HG03520 (cell line): ENCODE results near the gene ASB4.
"Not testable (repeated sequence)": the region's sequence is repeated elsewhere in the genome, so short reads cannot be mapped to it uniquely, and the experiment has no call there.

Experiments
- ATAC-seq: cut with Tn5 transposase; IDR thresholded peaks from one replicate; pipeline ENCODE4 v1.9.1; 2021; ENCODE audit warnings: mild to moderate bottlenecking, moderate library complexity; ENCODE audit not compliant: unreplicated experiment

The ASB4 gene

GRCh38 chr7:95550546-95550945 is 64.8 kb downstream of the ASB4 start:
- no peak for ATAC-seq

GRCh38 chr7:95552010-95552926 is 66.5 kb downstream of the ASB4 start:
- not testable (repeated sequence) for ATAC-seq

GRCh38 chr7:95553939-95554338 is 68.2 kb downstream of the ASB4 start:
- no peak for ATAC-seq

- no peak for ATAC-seq
Measured at GRCh38 chr7:95556777-95557176, 71.0 kb downstream of the ASB4 start.

DNA sequence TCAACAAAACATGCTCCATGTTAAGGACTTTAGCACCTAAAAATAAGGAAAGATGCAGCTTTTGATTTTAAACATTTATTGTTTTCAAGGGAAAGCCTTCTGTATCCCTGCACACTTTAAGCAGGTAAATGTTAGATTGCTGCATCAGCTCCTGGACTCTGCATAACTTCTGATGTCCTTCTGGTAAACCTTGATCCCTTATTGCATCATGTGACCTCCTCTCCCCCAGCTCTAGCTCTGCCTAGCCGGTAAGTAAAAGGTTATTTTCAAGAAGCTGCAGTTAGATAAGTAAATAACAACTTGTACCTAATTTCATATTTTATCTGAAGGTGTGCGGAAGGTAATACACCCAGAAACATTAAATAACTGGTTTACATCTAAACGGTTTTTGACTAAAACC is 73.1 kb downstream of the ASB4 start:
- ATAC-seq, result no peak

- ATAC-seq, result no peak
Measured at GRCh38 chr7:95560674-95561073, 74.9 kb downstream of the ASB4 start.

- ATAC-seq, result no peak
Measured at GRCh38 chr7:95569720-95570119, 84.0 kb downstream of the ASB4 start.

GRCh38 chr7:95577137-95577536 is 91.4 kb downstream of the ASB4 start:
- ATAC-seq, result no peak

DNA sequence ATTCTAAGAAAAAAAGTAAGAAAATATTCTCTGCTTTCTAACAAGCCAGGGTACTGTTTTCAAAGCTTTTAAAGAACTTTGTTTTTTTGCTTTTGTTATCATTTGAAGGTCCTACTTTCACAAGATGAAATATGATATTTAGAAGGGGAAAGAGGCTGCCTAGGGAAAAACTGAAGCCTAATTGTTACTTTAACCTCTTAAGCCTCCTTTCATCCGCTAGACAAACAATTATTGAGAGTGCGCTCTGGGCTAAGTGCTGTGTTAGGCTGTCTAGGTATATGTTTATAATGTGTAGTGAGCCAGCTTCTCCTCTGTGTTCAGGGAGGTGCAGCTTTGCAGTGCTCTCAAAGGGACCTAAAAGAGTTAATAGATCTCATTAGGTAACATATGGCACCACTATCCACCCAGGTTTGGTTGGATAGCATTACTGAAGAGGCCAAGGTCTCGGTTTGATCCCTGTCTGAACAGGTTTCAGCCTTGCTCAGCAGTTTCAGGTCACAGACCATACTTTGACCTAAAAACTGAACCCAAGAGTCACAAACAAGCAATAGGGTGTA is 92.6 kb downstream of the ASB4 start:
- ATAC-seq, result no peak

DNA sequence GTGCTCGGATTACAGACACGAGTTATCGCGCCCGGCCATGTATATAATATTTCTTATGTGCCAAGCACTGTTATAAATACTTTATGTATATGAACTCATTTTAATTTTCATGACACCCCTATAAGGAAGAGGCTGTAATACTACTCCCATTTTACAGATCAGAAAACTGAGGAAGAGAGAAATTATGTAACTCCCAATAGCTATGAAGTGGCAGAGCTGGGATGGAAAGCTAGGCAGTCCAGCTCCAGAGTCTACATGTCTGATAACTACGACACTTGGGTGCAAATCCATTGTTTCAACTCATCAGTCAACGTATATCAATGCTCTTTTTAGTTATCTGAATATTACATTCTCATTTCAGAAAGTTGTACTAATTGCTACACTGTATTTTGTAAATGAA is 93.6 kb downstream of the ASB4 start:
- ATAC-seq, result no peak

DNA sequence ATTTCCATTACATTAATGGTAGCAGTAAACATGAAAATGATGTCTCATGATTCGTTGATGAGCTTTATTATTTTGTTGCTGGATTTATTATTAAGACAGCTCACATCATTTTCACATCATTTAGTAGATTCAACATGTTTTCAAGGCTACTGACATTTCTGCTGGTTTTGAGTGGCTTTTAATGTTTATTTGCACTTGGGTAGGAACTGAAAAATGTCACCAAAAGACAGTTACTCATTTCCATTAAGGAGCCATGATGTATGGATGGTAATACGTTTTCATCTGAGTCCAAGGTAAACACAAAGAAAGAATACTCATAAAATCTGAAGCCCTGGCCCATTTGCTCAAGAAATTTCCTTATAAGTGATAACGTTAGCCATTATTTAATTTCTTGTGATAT is 95.7 kb downstream of the ASB4 start:
- no peak for ATAC-seq

DNA sequence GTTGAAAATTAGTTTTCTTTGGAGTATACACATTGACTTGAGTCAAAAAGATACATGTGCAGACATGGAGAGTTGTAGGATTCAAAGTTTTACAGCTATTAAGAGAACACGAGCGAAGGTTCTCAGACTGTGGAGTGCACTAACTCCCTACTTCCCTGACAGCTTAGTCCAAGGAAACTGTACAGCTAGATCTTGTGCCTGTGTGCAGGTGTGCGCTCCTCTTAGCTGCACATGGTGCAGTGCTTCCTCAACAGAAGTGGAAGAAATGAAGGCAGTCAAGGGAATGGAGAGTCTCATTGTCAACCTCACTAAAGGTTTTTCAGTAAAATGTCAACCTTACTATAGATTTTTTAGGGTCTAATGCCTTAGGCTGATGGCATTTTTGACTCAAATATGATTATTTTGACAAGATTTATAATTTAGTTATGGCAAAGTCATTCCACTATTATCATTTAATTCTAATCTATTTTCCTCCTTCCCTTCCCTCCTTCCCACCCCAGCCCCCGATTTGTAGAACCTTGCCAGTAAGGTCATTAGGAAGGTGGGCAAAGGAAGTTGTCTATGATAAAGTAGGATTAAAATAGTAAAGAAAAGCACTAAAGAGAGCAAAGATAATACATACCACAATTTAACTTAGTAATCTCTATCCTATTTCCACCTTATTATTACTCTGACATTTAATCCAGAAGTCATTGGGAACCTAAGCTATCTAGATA is 97.0 kb downstream of the ASB4 start:
- no peak for ATAC-seq

DNA sequence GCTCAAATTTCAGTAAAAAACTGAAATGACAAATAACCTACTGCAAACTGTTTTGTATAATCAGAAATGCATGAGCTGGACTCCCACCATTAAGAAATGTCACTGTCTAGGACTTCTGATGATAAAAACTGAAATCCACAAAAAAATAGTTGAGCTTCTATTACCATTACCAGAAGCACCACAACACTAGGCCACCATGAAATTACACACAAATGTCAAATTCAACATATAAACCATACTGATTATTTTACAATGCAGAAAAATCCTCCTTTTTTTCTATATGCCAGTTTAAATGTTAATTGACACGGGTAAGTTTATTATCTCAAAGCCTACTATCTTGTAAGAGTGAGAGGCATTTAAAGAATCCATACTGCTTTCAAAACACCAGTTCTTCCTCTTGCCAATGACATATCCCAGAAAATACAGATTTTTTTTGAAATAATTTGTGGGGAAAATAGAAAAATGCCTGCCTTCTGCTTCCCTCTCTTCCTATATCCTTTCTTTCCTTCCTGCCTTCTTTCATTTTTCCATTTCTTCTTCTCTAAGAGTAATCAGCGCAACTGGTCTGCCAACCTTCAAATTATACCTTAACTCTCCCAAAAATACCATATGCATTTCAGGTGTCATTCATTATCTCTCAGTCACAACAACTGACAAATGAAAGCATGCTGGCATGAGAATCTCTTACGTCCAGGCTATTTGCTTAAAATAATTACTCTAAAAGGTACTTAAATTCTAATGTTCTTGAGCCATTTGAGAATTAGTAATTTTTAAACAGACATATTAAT is 98.3 kb downstream of the ASB4 start:
- ATAC-seq, result no peak

GRCh38 chr7:95584769-95585425 is 99.2 kb downstream of the ASB4 start:
- no peak for ATAC-seq

DNA sequence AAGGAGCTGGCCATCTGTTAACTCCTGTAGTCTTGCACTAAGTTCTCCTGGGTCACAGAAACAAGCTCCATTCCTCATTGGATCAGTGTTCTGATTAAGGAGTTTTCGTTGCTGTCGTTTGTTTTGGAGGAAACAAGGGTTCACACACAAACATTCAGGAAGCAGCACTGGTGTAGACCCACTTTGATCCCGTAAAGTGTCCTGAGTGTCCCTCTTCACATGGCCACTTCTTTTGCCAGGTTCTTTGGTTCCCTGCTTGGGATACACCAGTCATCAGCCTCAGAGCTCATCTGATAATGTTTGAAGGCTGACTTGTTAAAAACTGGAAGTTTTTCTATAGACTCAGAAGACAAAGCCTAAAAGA is 99.7 kb downstream of the ASB4 start:
- no peak for ATAC-seq

DNA sequence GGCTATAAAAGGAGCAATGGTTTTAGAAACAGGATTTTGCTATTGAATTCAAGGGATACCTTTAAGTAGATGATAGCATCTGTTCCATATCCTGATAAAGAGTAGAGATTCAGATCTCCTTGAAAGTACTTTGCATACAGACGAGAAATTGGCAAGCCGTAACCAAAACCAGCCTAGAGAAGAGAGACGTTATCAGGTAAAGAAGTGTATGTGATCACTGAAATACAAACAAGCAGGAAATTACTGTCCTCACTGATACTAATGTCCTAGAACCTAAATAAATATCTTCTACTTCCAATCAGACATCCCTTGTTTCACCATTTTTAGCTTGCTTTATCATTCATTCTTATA is 101.2 kb downstream of the ASB4 start:
- no peak for ATAC-seq

DNA sequence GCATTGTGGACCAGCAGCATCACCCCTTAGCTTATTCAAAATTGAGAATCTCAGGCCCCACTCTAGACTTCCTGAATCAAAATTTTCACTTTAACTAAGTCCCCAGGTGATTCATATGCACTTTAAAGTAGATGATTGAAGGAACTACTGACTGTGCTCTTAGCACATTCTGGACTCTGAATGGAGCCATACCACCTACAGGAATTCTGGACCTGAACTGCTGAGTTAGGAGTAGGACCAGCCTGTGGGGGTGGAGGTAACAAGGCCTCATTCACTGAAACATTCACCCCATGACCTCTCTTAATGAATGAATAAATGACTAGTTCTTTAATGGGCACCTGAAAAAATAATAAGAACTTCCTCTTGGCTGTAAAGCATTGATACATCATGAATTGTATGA is 103.3 kb downstream of the ASB4 start:
- ATAC-seq, result no peak

DNA sequence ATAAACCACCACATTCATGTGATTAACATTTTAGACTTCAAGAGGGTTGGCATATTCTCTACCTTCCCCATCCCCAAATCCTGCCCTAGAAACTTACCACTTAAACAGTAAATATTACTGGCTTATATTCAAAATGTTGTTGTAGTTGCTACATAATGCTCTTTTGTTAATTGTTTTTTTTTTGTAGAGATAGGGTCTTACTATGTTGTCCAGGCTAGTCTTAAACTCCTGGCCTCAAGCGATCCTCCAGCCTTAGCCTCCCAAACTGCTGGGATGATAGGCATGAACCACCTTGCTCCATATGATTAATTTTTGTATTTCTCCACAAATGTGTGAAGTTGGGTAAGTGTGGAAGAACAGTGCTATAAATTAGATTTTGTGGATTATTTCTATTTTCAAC is 104.0 kb downstream of the ASB4 start:
- no peak for ATAC-seq
